ENCODE measurements around the gene ACKR3. TPM values are rescaled to one million over a fixed set of nuclear protein-coding genes. Genes with fewer than 3 reads are reported as not detected.

ACKR3 gene
- polyA plus RNA-seq (2013, experiment 1 of 2): 15.3 TPM
- polyA plus RNA-seq (2013, experiment 2 of 2): 11.6 TPM

DNA sequence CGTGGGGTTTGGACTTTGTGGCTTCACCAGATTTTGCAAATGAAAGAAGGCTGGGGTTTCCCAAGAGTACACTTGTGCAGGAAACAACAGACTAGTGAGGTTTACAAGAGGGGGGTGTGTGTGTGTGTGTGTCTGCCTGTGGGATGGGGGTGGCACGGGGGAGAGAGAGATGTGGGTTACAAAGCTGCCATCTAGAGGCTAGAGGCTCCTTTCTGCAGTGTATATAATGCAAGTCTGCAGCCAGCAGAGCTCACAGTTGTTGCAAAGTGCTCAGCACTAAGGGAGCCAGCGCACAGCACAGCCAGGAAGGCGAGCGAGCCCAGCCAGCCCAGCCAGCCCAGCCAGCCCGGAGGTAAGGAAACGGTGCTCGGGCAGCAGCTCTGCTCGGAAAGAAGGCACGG is at the start of gene ACKR3:
ACKR3 (plus strand) TSS at position 253 of the 401 bp plus-strand sequence. CDS start 10,641 bp downstream, outside the sequence.
- WGBS, 2 experiments (ENCODE audit: insufficient coverage in 2 of 2): 0 to 1% methylated on average over 9 to 10 of the region's 10 CpGs
- Histone ChIP-seq H3K36me3 (ENCODE audit: control insufficient read depth, insufficient read depth, low read length) (no peaks in the 10 kb centered on the region), H3K4me1 (ENCODE audit: control insufficient read depth, insufficient read depth, low read length, poor library complexity, severe bottlenecking) (peaks cover 20% of the 10 kb centered on the region), H3K27ac (ENCODE audit: low read depth, low read length, severe bottlenecking) (peak within 1 kb of the TSS; percentile 64), H3K9me3 (ENCODE audit: control insufficient read depth, low read length) (no peaks in the 10 kb centered on the region), H3K4me3 (ENCODE audit: extremely low read depth, insufficient read depth, low read length, poor library complexity, severe bottlenecking) (peak within 1 kb of the TSS; percentile 32)

DNA sequence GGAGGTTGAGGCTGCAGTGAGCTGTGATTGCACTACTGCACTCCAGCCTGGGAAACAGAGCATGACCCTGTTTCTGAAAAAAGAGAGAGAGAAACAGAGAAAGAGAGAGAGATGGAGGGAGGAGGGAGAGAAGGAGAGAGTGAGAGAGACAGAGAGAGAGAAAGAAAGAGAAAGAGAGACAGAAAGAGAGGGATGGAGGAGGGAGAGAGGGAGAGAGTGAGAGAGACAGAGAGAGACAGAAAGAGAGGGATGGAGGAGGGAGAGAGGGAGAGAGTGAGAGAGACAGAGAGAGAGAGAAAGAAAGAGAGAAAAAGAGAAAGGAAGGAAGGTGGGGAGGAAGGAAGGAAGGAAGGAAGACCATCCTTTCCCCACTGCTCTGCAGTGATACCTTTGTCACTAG is 48.1 kb upstream of the ACKR3 start:
- Histone ChIP-seq H3K4me3 (ENCODE audit: extremely low read depth, insufficient read depth, low read length, poor library complexity, severe bottlenecking) (no peak overlapping the region), H3K27ac (ENCODE audit: low read depth, low read length, severe bottlenecking) (no peak overlapping the region), H3K36me3 (ENCODE audit: control insufficient read depth, insufficient read depth, low read length) (no peaks in the 10 kb centered on the region), H3K9me3 (ENCODE audit: control insufficient read depth, low read length) (no peaks in the 10 kb centered on the region), H3K4me1 (ENCODE audit: control insufficient read depth, insufficient read depth, low read length, poor library complexity, severe bottlenecking) (peaks cover 2% of the 10 kb centered on the region)

DNA sequence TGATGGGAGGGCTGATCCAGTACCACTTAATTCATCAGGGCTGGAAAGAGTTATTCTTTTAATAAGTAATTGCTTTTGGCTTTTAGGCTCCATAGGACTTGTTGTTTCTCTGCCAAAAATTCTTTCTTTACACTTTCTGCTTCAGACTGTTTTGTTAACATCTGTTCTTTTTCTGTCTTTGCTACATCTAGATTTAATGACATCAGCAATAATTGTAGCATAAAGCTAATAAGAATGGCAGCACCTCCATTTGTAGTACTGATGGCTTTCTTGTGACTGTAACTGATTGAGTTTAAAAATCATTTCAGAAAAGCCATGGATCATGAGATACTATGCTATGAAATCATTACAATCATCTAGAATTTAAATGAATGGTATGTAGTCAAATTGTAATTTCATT is 46.4 kb upstream of the ACKR3 start:
- Histone ChIP-seq H3K4me1 (ENCODE audit: control insufficient read depth, insufficient read depth, low read length, poor library complexity, severe bottlenecking) (peaks cover 14% of the 10 kb centered on the region), H3K27ac (ENCODE audit: low read depth, low read length, severe bottlenecking) (no peak overlapping the region), H3K4me3 (ENCODE audit: extremely low read depth, insufficient read depth, low read length, poor library complexity, severe bottlenecking) (no peak overlapping the region)

DNA sequence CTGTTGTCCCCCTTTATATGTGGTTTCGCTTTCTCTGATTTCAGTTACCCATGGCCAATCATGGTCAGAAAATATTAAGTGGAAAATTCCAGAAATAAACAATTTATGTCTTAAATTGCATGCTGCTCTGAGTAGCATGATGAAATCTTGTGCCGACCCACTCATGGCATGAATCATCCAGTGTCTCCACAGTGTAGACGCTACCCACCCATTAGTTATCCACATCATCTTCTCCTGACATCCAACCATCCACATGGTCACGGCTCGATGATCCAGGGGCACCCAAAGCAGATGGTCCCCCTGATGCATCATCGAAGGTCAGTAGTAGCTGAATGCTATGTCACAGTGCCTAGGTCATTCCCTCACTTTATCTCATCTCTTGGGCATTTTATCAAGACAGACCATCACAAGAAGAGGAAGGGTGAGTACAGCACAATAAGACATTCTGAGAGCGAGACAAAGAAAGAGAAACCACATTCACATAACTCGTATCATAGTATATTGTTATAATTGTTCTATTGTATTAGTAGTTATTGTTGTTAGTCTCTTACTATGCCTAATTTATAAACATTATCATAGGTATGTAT is 44.1 kb upstream of the ACKR3 start:
- no peak overlapping the region for H3K27ac ChIP-seq (ENCODE audit: low read depth, low read length, severe bottlenecking)
- H3K4me1 ChIP-seq (ENCODE audit: control insufficient read depth, insufficient read depth, low read length, poor library complexity, severe bottlenecking): peaks cover 15% of the 10 kb centered on the region
- no peak overlapping the region for H3K4me3 ChIP-seq (ENCODE audit: extremely low read depth, insufficient read depth, low read length, poor library complexity, severe bottlenecking)
- 92 to 98% methylated on average over 2 to 5 of the region's 8 CpGs for WGBS, 2 experiments (ENCODE audit: insufficient coverage in 2 of 2)
- no peaks in the 10 kb centered on the region for H3K36me3 ChIP-seq (ENCODE audit: control insufficient read depth, insufficient read depth, low read length)
- H3K9me3 ChIP-seq (ENCODE audit: control insufficient read depth, low read length): no peaks in the 10 kb centered on the region

More for the DNA sequence above, 46.4 kb upstream of the ACKR3 start:
- Histone ChIP-seq H3K36me3 (ENCODE audit: control insufficient read depth, insufficient read depth, low read length) (no peaks in the 10 kb centered on the region), H3K9me3 (ENCODE audit: control insufficient read depth, low read length) (no peaks in the 10 kb centered on the region)

DNA sequence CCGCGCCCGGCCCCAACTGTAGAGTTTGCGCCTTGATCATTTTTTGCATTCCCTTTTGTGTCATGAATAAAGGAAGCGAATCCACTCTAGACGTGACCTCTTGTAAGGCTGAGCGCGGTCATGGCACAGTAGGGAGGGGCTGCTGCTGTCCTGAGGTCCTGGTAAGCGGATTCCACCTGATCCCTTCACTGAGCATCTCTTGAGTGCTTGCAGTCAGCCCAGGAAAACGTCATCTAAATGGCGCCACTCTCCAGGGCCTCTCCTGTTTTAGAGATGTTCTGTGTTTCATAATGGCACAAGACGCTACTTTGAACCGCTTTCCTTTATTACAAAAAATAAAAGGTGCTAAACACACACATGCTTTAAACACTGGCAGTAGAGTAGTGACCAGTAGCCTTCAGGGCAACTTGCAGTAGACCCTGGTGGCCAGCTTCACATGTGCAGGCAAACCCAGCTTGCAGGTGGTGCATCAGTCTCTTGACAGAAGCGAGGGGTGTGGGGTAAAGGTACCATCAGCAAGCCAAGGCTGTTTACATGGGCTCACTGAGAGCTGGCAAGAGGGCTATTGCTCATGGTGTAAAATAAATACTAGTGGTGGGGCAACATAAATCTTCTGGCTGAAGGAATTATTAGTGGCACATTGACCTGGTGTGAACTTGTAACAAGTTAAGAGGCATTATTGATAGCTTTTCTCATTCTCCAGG is 43.0 kb upstream of the ACKR3 start:
- 91 to 97% methylated on average over 9 to 13 of the region's 14 CpGs for WGBS, 2 experiments (ENCODE audit: insufficient coverage in 2 of 2)
- Histone ChIP-seq H3K36me3 (ENCODE audit: control insufficient read depth, insufficient read depth, low read length) (no peaks in the 10 kb centered on the region), H3K27ac (ENCODE audit: low read depth, low read length, severe bottlenecking) (peak overlapping the region; percentile 91), H3K4me1 (ENCODE audit: control insufficient read depth, insufficient read depth, low read length, poor library complexity, severe bottlenecking) (peaks cover 15% of the 10 kb centered on the region), H3K4me3 (ENCODE audit: extremely low read depth, insufficient read depth, low read length, poor library complexity, severe bottlenecking) (no peak overlapping the region), H3K9me3 (ENCODE audit: control insufficient read depth, low read length) (no peaks in the 10 kb centered on the region)

DNA sequence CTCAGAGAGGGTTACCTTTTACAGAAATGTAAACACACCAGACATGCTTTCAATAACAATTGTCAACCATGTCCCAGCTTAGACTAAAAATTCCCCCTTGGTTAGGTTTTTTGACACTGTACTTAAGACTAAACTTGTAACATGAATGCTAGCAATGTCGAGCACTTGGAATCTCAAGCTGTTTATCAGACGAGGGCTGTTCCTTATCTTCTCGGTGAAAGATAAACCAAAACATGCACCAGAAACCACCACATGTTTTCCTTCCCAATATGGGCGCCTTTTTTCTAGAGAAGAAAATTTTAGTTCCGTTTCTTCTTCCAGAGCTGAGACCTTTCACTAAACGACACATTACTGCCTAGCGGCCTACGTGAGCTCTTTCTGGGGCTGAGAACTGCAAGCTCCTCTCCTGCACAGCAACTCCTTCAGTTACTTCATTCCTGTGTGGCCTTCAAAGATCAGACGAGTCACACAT is 42.4 kb upstream of the ACKR3 start:
- 70 to 77% methylated on average over 5 to 8 of the region's 9 CpGs for WGBS, 2 experiments (ENCODE audit: insufficient coverage in 2 of 2)
- no peaks in the 10 kb centered on the region for H3K36me3 ChIP-seq (ENCODE audit: control insufficient read depth, insufficient read depth, low read length)

DNA sequence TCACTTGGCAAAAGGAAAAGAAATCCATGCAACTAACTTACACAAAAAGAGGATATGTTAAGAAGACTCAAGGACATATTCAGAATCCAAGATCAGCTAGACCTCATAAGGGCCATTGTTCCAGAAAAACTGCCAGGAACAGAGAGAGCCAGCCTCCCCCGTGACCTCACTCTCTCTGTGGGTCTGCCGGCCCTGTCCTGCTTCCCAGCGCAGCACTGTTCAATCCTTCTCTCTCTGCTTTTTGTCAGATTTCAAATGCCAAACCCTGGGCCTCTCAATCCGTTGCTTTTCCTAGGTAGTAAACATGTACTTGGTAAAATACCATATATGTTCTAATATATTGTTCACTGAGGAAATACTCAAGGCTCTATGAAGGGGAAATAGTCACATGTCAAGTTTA is 40.0 kb upstream of the ACKR3 start:
- Histone ChIP-seq H3K27ac (ENCODE audit: low read depth, low read length, severe bottlenecking) (no peak overlapping the region), H3K4me3 (ENCODE audit: extremely low read depth, insufficient read depth, low read length, poor library complexity, severe bottlenecking) (no peak overlapping the region), H3K9me3 (ENCODE audit: control insufficient read depth, low read length) (no peaks in the 10 kb centered on the region), H3K36me3 (ENCODE audit: control insufficient read depth, insufficient read depth, low read length) (no peaks in the 10 kb centered on the region), H3K4me1 (ENCODE audit: control insufficient read depth, insufficient read depth, low read length, poor library complexity, severe bottlenecking) (peaks cover 15% of the 10 kb centered on the region)
- WGBS, 2 experiments (ENCODE audit: insufficient coverage in 2 of 2): 88 to 96% methylated on average over 3 of the region's 4 CpGs

More for the DNA sequence above, 42.4 kb upstream of the ACKR3 start:
- Histone ChIP-seq H3K4me3 (ENCODE audit: extremely low read depth, insufficient read depth, low read length, poor library complexity, severe bottlenecking) (no peak overlapping the region), H3K27ac (ENCODE audit: low read depth, low read length, severe bottlenecking) (peak overlapping the region; percentile 91), H3K4me1 (ENCODE audit: control insufficient read depth, insufficient read depth, low read length, poor library complexity, severe bottlenecking) (peaks cover 15% of the 10 kb centered on the region), H3K9me3 (ENCODE audit: control insufficient read depth, low read length) (no peaks in the 10 kb centered on the region)

DNA sequence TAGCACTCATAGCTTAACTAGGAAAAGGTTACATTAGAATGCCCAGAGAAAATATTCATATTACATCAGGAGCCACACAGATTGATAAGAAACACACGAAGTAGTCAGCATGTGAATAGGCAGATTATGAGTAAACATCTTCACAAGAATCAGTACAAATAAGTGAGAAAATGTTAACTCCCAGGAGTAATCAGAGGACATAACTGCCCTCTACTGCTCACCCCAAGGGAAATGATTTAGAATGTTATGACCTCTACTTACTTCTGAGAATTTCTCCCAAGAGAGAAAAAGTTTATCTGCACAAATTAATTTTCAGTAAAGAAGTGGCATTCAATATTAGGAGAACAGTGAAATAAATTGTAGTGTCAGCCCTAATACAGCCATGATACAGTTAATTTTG is 39.1 kb upstream of the ACKR3 start:
- Histone ChIP-seq H3K36me3 (ENCODE audit: control insufficient read depth, insufficient read depth, low read length) (no peaks in the 10 kb centered on the region), H3K4me3 (ENCODE audit: extremely low read depth, insufficient read depth, low read length, poor library complexity, severe bottlenecking) (no peak overlapping the region), H3K4me1 (ENCODE audit: control insufficient read depth, insufficient read depth, low read length, poor library complexity, severe bottlenecking) (peaks cover 15% of the 10 kb centered on the region), H3K27ac (ENCODE audit: low read depth, low read length, severe bottlenecking) (no peak overlapping the region), H3K9me3 (ENCODE audit: control insufficient read depth, low read length) (no peaks in the 10 kb centered on the region)
- WGBS, 2 experiments (ENCODE audit: insufficient coverage in 2 of 2): 80% methylated on average over 1 of the region's 1 CpG; no CpG with 5 or more reads in 1 of the 2 experiments

DNA sequence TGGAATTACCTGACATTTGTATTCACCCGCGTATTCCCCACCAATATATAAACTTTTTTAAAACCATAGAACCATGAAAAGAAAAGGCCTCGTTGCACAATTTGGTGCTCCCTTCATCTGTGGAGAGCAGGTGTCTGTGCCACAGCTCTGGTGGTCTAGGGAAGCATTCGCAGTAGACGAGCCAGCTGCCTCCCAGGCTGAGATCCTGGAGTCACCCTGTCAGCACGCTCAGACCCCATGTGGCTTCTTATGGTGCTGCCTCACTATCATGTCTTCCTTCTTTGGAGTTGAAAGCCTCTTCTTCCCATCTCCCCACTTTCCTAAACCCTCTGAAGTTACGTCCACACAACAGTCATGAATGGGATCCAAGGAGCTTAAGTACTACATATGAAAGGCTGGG is 38.4 kb upstream of the ACKR3 start:
- Histone ChIP-seq H3K27ac (ENCODE audit: low read depth, low read length, severe bottlenecking) (no peak overlapping the region), H3K36me3 (ENCODE audit: control insufficient read depth, insufficient read depth, low read length) (no peaks in the 10 kb centered on the region), H3K9me3 (ENCODE audit: control insufficient read depth, low read length) (no peaks in the 10 kb centered on the region), H3K4me1 (ENCODE audit: control insufficient read depth, insufficient read depth, low read length, poor library complexity, severe bottlenecking) (peaks cover 15% of the 10 kb centered on the region), H3K4me3 (ENCODE audit: extremely low read depth, insufficient read depth, low read length, poor library complexity, severe bottlenecking) (no peak overlapping the region)
- WGBS, 2 experiments (ENCODE audit: insufficient coverage in 2 of 2): 83% methylated on average over 4 of the region's 7 CpGs

DNA sequence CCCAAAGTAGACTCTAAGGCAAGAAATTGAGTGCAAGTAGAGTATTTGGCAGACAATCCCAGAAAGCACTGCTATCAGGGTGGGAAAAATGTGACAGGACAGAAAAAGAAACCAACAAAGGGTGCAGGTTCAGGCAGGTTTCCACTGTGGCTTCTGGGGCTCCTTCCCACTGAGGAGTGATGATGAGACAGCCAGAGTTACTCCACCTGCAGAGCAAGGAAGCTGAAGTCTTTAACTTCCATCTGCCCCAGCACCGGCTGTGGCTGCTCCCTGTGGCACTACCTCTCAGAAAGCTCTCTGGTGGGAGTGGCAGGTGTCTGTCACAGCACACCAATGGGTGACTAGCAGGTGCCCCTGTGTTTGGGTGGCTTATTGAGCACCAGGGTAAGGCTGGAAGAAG is 37.6 kb upstream of the ACKR3 start:
- no peaks in the 10 kb centered on the region for H3K9me3 ChIP-seq (ENCODE audit: control insufficient read depth, low read length)
- 80 to 83% methylated on average over 1 of the region's 1 CpG for WGBS, 2 experiments (ENCODE audit: insufficient coverage in 2 of 2)
- no peak overlapping the region for H3K27ac ChIP-seq (ENCODE audit: low read depth, low read length, severe bottlenecking)
- H3K36me3 ChIP-seq (ENCODE audit: control insufficient read depth, insufficient read depth, low read length): no peaks in the 10 kb centered on the region
- H3K4me3 ChIP-seq (ENCODE audit: extremely low read depth, insufficient read depth, low read length, poor library complexity, severe bottlenecking): no peak overlapping the region
- H3K4me1 ChIP-seq (ENCODE audit: control insufficient read depth, insufficient read depth, low read length, poor library complexity, severe bottlenecking): peaks cover 10% of the 10 kb centered on the region

DNA sequence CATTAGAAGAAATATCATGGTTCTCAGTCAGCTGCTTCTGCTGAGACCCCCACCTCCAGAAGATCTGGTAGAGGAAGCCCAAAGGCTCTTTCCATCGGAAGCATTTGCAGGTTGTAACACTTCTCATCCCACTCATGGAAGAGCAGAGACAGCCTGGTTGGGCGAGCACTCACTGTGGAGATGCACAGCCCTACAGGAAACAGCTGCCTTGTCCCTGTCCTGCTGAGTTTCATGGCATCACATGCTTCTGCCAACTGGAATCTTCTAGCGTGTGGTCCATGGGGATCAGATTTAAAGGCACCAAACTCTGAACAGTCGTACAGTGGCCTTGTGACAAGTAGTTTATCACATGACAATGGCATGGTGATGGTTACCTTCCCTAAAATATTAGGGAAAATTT is 36.3 kb upstream of the ACKR3 start:
- Histone ChIP-seq H3K9me3 (ENCODE audit: control insufficient read depth, low read length) (no peaks in the 10 kb centered on the region), H3K4me3 (ENCODE audit: extremely low read depth, insufficient read depth, low read length, poor library complexity, severe bottlenecking) (no peak overlapping the region), H3K27ac (ENCODE audit: low read depth, low read length, severe bottlenecking) (no peak overlapping the region), H3K36me3 (ENCODE audit: control insufficient read depth, insufficient read depth, low read length) (no peaks in the 10 kb centered on the region), H3K4me1 (ENCODE audit: control insufficient read depth, insufficient read depth, low read length, poor library complexity, severe bottlenecking) (peaks cover under 1% of the 10 kb centered on the region)
- 81 to 89% methylated on average over 3 of the region's 4 CpGs for WGBS, 2 experiments (ENCODE audit: insufficient coverage in 2 of 2)
